GM23248 (cell line): ENCODE measurements around the gene NCL.

Experiments used
- EZH2 ChIP-seq: fragments of 200-600 bp; sonication (generic); IDR thresholded peaks from 2 replicates; pipeline ENCODE4 v1.6.1; 2018; ENCODE audit warnings: antibody characterized with exemption, mild to moderate bottlenecking; ENCODE audit not compliant: insufficient read depth, poor library complexity, severe bottlenecking
- EZH2phosphoT487 ChIP-seq: fragments of 200-600 bp; sonication (generic); IDR thresholded peaks from 2 replicates; pipeline ENCODE4 v1.6.1; 2018; ENCODE audit warnings: antibody characterized with exemption, moderate library complexity, mild to moderate bottlenecking, low read depth; ENCODE audit not compliant: insufficient read depth

DNA sequence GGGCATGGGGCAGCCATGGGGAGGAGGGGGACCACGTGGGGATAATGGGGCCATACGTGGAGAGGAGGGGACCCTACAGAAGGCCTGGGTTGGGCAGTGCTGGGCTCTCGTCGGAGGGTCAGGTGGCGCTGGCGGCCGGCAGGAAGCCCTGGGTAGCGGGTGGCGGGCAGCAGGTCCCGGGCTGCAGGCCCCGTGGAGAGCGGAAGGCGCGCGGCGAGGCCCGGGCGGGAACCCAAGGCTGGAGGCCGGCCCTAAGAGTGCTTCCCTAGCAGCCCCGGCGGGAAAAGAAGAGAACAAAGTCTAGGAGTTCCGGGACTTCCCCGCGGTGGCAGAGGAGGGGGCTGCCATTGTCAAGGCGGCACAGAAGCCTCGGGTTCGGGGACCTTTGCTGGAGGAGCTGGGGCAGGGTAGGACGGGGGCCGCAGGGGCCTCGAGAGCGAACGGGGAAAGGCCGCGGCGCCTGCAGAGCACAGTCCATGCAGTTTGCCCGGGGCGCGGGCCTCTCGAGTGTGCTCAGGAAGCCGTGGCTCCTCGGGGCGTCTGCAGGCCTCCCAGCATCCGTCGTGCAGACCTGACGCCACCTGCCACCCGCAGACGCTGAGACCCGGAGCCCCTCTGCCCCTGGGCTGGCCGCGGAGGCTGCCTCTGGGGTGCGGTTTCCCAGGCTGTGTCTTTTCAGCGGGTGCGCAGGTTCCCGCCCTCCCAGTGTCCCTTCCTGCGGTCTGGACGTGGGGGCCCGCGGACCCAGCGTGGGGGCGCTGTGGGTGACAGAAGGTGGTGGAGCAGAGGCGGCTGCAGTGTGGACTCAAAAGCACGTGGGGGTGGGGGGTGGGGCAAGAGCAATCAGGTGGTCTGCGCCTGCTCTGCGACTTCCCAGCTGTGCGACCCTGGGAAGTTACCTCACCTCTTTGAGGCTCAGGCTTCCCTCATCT lies 19.4 kb upstream of the NCL start:
- TF ChIP-seq EZH2 (no peak), EZH2phosphoT487 (no peak)
